ENCODE results near the gene NEK9. TPM values are rescaled to one million over a fixed set of nuclear protein-coding genes. Genes with fewer than 3 reads are reported as not detected.

The NEK9 gene
- total RNA-seq, 1 experiment from 2014 or later: 50.8 TPM

DNA sequence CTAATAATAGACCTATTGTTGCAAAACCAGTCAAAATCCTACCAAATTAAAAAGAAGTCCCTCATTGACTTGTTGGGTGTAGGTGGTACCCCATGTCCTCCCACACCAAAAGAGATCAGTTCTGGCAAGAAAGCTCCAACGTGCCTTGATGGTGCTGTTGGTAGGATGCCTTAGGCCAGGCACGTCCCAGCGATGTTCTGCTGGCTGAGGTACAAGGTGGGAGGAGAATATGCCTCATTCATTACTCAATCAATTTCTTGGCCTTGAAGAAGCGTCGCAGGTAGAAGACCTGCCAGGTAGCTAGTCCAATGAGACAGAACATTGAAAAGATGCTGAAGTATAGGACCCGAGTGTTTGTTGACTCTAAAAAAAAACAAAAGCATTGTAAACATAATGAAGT is 7.8 kb upstream of the NEK9 start (continued):
- TF ChIP-seq, protein P1, sequence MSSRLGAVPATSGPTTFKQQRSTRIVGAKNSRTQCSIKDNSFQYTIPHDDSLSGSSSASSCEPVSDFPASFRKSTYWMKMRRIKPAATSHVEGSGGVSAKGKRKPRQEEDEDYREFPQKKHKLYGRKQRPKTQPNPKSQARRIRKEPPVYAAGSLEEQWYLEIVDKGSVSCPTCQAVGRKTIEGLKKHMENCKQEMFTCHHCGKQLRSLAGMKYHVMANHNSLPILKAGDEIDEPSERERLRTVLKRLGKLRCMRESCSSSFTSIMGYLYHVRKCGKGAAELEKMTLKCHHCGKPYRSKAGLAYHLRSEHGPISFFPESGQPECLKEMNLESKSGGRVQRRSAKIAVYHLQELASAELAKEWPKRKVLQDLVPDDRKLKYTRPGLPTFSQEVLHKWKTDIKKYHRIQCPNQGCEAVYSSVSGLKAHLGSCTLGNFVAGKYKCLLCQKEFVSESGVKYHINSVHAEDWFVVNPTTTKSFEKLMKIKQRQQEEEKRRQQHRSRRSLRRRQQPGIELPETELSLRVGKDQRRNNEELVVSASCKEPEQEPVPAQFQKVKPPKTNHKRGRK (CRISPR knock-in tag; IDR thresholded peaks at IDR 0.05; ENCODE audit: borderline replicate concordance): no peak
- TF ChIP-seq OVOL2 (CRISPR knock-in tag; IDR thresholded peaks at IDR 0.05; ENCODE audit: borderline replicate concordance) (no peak), NR3C1 (CRISPR knock-in tag; conservative IDR thresholded peaks at IDR 0.05; ENCODE audit: low read depth) (no peak), ZNF138 (CRISPR knock-in tag; conservative IDR thresholded peaks at IDR 0.05) (no peak), ATF2 (CRISPR knock-in tag; IDR thresholded peaks at IDR 0.05; ENCODE audit: borderline replicate concordance, low read depth) (no peak), ZNF317 (CRISPR knock-in tag; IDR thresholded peaks at IDR 0.05; ENCODE audit: borderline replicate concordance, low read depth) (no peak), NFATC4 (CRISPR knock-in tag; IDR thresholded peaks at IDR 0.05) (no peak), ZNF423 (CRISPR knock-in tag; IDR thresholded peaks at IDR 0.05) (no peak)

DNA sequence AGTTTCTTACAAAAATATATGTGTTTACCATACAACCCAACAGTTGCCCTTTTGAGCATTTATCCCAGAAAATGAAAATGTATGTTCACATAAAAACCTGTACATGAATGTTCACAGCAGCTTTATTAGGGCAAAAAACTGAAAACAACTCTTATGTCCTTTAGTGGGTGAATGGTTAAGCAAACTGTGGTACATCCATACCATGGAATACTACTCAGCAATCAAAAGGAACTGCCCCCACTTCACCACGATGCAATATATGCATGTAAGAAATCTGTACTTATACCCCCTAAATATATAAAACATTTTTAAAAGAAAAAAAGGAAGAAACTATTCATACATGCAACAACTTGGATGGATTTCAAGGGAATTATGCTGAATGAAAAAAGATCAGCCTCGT is 6.7 kb upstream of the NEK9 start:
- Mint-ChIP-seq H3K9me3 (peaks cover 17% of the 10 kb centered on the region), H3K4me1 (no peaks in the 10 kb centered on the region), H3K4me3 (no peak overlapping the region), H3K27me3 (ENCODE audit: low read depth) (no peaks in the 10 kb centered on the region), H3K36me3 (peaks cover 40% of the 10 kb centered on the region), H3K27ac (no peak overlapping the region)
- ATAC-seq: no peak
- TF ChIP-seq PREB (CRISPR knock-in tag; IDR thresholded peaks at IDR 0.05; ENCODE audit: borderline replicate concordance) (no peak), FOXJ3 (CRISPR knock-in tag; IDR thresholded peaks at IDR 0.05; ENCODE audit: borderline replicate concordance) (no peak)
- POLR2A ChIA-PET: no interaction called here
- no peak for DNase-seq (ENCODE audit: low spot score)
- CTCF ChIA-PET: no interaction called here

GRCh38 chr14:75132382-75133086 is 5.7 kb upstream of the NEK9 start:
- Mint-ChIP-seq H3K4me1 (peaks cover 4% of the 10 kb centered on the region), H3K4me3 (no peak overlapping the region), H3K27me3 (ENCODE audit: low read depth) (no peaks in the 10 kb centered on the region), H3K9me3 (peaks cover 13% of the 10 kb centered on the region), H3K27ac (no peak overlapping the region; the same call in 1 of the 2 replicates), H3K36me3 (peaks cover 36% of the 10 kb centered on the region)
- ChIA-PET CTCF (interaction anchor here (0.6 to 1.7 kb wide), 13 partner anchors 27 to 357 kb away, joined by 3 to 6 read pairs (median 3); no protein-coding TSS in a partner anchor), POLR2A (interaction anchor here (0.6 to 1.0 kb wide), 2 partner anchors 126 to 246 kb away, joined by 7 to 8 read pairs; no protein-coding TSS in a partner anchor)
- ATAC-seq (peak; percentile 84), DNase-seq (ENCODE audit: low spot score) (peak; percentile 30)
- no peak for TF ChIP-seq MAX (CRISPR knock-in tag; IDR thresholded peaks at IDR 0.05)
- no peak for TF ChIP-seq HMGXB4 (CRISPR knock-in tag; IDR thresholded peaks at IDR 0.05)
- TF ChIP-seq ATF1 (CRISPR knock-in tag; IDR thresholded peaks at IDR 0.05): no peak
- TF ChIP-seq ERG (CRISPR knock-in tag; IDR thresholded peaks at IDR 0.05): no peak
- no peak for TF ChIP-seq MXD4 (CRISPR knock-in tag; IDR thresholded peaks at IDR 0.05; ENCODE audit: borderline replicate concordance)
- TF ChIP-seq, protein P2, sequence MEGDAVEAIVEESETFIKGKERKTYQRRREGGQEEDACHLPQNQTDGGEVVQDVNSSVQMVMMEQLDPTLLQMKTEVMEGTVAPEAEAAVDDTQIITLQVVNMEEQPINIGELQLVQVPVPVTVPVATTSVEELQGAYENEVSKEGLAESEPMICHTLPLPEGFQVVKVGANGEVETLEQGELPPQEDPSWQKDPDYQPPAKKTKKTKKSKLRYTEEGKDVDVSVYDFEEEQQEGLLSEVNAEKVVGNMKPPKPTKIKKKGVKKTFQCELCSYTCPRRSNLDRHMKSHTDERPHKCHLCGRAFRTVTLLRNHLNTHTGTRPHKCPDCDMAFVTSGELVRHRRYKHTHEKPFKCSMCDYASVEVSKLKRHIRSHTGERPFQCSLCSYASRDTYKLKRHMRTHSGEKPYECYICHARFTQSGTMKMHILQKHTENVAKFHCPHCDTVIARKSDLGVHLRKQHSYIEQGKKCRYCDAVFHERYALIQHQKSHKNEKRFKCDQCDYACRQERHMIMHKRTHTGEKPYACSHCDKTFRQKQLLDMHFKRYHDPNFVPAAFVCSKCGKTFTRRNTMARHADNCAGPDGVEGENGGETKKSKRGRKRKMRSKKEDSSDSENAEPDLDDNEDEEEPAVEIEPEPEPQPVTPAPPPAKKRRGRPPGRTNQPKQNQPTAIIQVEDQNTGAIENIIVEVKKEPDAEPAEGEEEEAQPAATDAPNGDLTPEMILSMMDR (IDR thresholded peaks at IDR 0.05): peak; percentile 69
- TF ChIP-seq MYBL2 (CRISPR knock-in tag; IDR thresholded peaks at IDR 0.05): no peak
- TF ChIP-seq ZNF138 (CRISPR knock-in tag; conservative IDR thresholded peaks at IDR 0.05): no peak
